ENCODE measurements around the gene TMCC1.
"Not testable (repeated sequence)": the region's sequence is repeated elsewhere in the genome, so short reads cannot be mapped to it uniquely, and the experiment has no call there.

The TMCC1 gene

GRCh38 chr3:129686941-129687340 is 206.6 kb downstream of the TMCC1 start:
- H3K4me3 ChIP-seq (ENCODE audit: control insufficient read depth, low read depth, low read length) = no peak overlapping the region
- DNase-seq (ENCODE audit: low read depth) = no peak
- TF ChIP-seq CTCF (IDR thresholded peaks at IDR 0.05; ENCODE audit: control insufficient read depth, insufficient read depth, low read depth, low read length, missing control alignments) = no peak

GRCh38 chr3:129684270-129684669 is 209.2 kb downstream of the TMCC1 start:
- DNase-seq (ENCODE audit: low read depth) = no peak
- no peak for TF ChIP-seq CTCF (IDR thresholded peaks at IDR 0.05; ENCODE audit: control insufficient read depth, insufficient read depth, low read depth, low read length, missing control alignments)
- no peak overlapping the region for H3K4me3 ChIP-seq (ENCODE audit: control insufficient read depth, low read depth, low read length)

GRCh38 chr3:129683201-129683600 is 210.3 kb downstream of the TMCC1 start:
- H3K4me3 ChIP-seq (ENCODE audit: control insufficient read depth, low read depth, low read length) = no peak overlapping the region
- TF ChIP-seq CTCF (IDR thresholded peaks at IDR 0.05; ENCODE audit: control insufficient read depth, insufficient read depth, low read depth, low read length, missing control alignments) = no peak
- DNase-seq (ENCODE audit: low read depth) = no peak

GRCh38 chr3:129676985-129677384 is 216.5 kb downstream of the TMCC1 start:
- H3K4me3 ChIP-seq (ENCODE audit: control insufficient read depth, low read depth, low read length) = no peak overlapping the region
- no peak for DNase-seq (ENCODE audit: low read depth)
- no peak for TF ChIP-seq CTCF (IDR thresholded peaks at IDR 0.05; ENCODE audit: control insufficient read depth, insufficient read depth, low read depth, low read length, missing control alignments)

- not testable (repeated sequence) for DNase-seq (ENCODE audit: low read depth); H3K4me3 ChIP-seq (ENCODE audit: control insufficient read depth, low read depth, low read length)
Observed at GRCh38 chr3:129674798-129675123, 218.8 kb downstream of the TMCC1 start.

- DNase-seq (ENCODE audit: low read depth) = no peak
- no peak for TF ChIP-seq CTCF (IDR thresholded peaks at IDR 0.05; ENCODE audit: control insufficient read depth, insufficient read depth, low read depth, low read length, missing control alignments)
- H3K4me3 ChIP-seq (ENCODE audit: control insufficient read depth, low read depth, low read length) = no peak overlapping the region
Observed at GRCh38 chr3:129673897-129674797, 219.4 kb downstream of the TMCC1 start.

- no peak overlapping the region for H3K4me3 ChIP-seq (ENCODE audit: control insufficient read depth, low read depth, low read length)
- DNase-seq (ENCODE audit: low read depth) = no peak
- TF ChIP-seq CTCF (IDR thresholded peaks at IDR 0.05; ENCODE audit: control insufficient read depth, insufficient read depth, low read depth, low read length, missing control alignments) = no peak
Observed at GRCh38 chr3:129673012-129673411, 220.5 kb downstream of the TMCC1 start.

Measured in AG09309 (cell line).